ENCODE data around the gene STK32B.

Gene STK32B

DNA sequence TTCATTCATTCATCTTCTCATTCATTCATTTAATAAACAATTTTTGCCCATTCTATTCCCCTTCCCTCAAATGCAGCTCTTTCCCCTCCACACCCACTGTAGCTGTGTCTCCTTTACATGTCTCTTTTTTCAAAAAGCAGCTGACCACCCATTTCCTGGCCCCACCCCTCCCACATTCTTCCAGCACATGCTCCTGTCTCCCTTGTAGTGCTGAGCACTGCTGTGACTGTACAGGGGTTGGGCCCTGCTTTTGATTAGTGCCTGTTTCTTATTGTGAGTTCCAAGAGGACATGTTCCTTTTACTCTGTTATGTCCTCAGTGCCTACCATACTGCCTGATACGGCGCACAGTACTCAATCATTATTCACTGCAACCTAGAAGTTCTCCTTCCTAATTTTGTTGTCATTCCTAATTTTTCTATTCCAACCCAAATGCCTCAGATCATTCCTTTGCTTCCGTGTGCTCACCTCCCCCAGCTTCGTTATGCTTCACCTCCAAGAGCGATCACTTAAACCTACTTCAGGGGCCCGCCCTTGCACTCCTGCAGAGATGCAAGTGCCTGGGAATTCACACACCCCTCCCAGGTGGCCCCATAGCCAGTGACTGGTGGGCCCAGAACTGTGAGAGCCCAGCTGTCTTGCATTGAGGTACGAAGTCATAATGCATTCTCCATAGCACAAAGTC is 152.2 kb downstream of the STK32B start:
- Mint-ChIP-seq H3K4me3 (no peak overlapping the region), H3K36me3 (ENCODE audit: insufficient read depth) (no peaks in the 10 kb centered on the region), H3K9me3 (peaks cover 2 to 18% of the 10 kb centered on the region in 2 donors), H3K27me3 (peaks cover 16 to 18% of the 10 kb centered on the region in 2 donors), H3K27ac (no peak overlapping the region), H3K4me1 (ENCODE audit: low read depth in 2 of 2) (no peaks in the 10 kb centered on the region)
- DNase-seq (no peak), ATAC-seq (replicated peaks) (no peak)

DNA sequence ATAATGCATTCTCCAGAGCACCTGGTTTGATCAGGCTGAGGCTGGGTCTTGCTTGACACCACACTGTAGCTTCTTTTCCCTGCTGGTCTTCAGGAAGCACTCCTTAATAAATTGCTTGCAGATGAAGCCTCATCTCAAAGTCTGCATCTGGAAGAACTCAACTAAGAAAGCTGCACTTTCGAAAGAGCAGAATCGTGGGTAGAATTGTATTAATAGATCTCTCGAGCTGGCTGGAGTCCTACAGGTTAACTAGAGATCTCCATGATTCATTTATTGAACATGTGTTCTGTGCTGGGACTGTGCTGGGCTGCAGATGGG is 152.7 kb downstream of the STK32B start:
- peaks cover 16 to 18% of the 10 kb centered on the region in 2 donors for H3K27me3 Mint-ChIP-seq
- DNase-seq = no peak
- H3K36me3 Mint-ChIP-seq (ENCODE audit: insufficient read depth) = no peaks in the 10 kb centered on the region
- H3K27ac Mint-ChIP-seq = no peak overlapping the region
- H3K4me3 Mint-ChIP-seq = no peak overlapping the region
- H3K9me3 Mint-ChIP-seq = peaks cover 2 to 18% of the 10 kb centered on the region in 2 donors
- ATAC-seq (replicated peaks) = no peak
- no peaks in the 10 kb centered on the region for H3K4me1 Mint-ChIP-seq (ENCODE audit: low read depth in 2 of 2)

DNA sequence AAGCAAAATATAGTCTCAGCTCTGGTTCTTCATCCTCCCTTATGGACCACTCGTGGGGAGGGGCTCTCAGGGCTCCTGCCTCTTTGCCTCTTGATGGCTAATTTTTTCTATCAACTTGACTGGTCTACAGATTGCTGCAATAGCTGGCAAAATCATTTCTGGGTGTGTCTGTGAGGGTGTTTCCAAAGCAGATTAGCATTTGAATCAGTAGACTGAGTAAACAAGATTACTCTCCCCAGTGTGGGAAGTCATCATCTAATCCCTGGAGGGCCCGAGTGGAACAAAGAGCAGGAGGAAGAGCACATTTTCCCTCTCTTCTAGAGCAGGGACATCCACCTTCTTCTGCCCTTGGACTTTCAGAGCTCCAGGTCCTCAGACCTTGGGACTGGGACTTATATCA is 153.5 kb downstream of the STK32B start:
- Mint-ChIP-seq H3K36me3 (ENCODE audit: insufficient read depth) (no peaks in the 10 kb centered on the region), H3K9me3 (peaks cover 2 to 18% of the 10 kb centered on the region in 2 donors), H3K27me3 (peaks cover 16 to 18% of the 10 kb centered on the region in 2 donors), H3K27ac (no peak overlapping the region), H3K4me3 (no peak overlapping the region), H3K4me1 (ENCODE audit: low read depth in 2 of 2) (no peaks in the 10 kb centered on the region)
- ATAC-seq (replicated peaks) (no peak), DNase-seq (no peak)

DNA sequence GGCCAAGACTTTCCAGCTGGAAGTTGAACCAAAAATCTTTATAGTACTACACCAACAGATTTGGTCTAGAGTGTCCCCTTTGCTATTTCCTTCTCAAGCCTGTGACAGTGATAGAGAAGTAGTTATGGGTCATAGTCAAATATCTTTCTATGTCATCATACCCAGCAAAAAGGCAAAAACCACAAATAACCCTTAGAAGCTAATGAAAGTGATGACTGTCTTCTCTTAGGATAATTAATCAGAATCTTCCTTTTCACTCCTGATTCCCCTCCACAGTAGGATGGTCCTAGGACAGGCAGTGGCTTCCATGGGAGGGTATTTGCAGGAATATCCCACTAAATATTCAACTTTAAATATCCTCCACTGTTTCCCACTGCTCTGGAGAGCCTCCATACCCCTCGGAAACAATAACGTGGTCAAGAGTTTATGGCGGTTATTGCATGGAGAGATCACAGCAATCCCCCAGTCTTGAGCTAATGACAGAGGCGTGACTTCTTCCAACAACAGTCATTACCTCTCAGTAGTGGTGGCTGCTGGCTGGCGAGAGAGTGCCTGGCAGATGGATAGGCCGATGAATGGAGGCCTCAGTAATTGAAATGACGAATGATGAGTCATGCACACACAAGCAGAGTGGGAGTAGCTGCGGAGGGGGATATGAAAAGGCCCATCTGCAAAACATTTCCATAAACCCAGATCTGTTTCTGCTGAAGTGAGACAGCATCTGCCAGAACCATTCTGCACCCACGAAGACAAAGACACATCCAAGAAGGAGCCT is 154.9 kb downstream of the STK32B start:
- peaks cover 2 to 18% of the 10 kb centered on the region in 2 donors for H3K9me3 Mint-ChIP-seq
- DNase-seq (no peak), ATAC-seq (replicated peaks) (no peak)
- H3K4me1 Mint-ChIP-seq (ENCODE audit: low read depth in 2 of 2) = no peaks in the 10 kb centered on the region
- H3K36me3 Mint-ChIP-seq (ENCODE audit: insufficient read depth) = no peaks in the 10 kb centered on the region
- peaks cover 14 to 15% of the 10 kb centered on the region in 2 donors for H3K27me3 Mint-ChIP-seq
- H3K4me3 Mint-ChIP-seq = no peak overlapping the region
- H3K27ac Mint-ChIP-seq = no peak overlapping the region

DNA sequence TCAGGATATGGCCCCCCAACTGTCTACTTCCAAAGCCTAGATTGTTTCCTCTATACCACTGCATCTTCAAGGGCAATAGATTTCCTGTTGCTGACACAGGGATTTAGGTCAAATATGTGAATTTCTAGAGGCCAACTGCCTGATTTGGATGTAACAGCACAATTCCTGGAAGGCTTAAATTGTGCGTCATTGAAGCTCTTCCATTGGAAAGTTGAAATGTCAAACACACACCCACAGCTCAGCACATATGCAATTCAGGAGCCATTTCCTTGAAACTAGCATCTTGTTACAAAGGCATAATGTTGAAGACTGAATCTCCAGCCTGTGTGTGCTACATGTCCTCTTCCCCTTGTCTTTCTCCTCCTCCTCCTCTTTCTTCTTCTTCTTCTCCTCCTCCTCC is 158.6 kb downstream of the STK32B start:
- no peaks in the 10 kb centered on the region for H3K4me1 Mint-ChIP-seq (ENCODE audit: low read depth in 2 of 2)
- peaks cover 0 to 12% of the 10 kb centered on the region in 2 donors for H3K27me3 Mint-ChIP-seq
- no peaks in the 10 kb centered on the region for H3K36me3 Mint-ChIP-seq (ENCODE audit: insufficient read depth)
- ATAC-seq (replicated peaks) (no peak), DNase-seq (no peak)
- no peak overlapping the region for H3K27ac Mint-ChIP-seq
- peaks cover 2 to 6% of the 10 kb centered on the region in 2 donors for H3K9me3 Mint-ChIP-seq
- H3K4me3 Mint-ChIP-seq = no peak overlapping the region

DNA sequence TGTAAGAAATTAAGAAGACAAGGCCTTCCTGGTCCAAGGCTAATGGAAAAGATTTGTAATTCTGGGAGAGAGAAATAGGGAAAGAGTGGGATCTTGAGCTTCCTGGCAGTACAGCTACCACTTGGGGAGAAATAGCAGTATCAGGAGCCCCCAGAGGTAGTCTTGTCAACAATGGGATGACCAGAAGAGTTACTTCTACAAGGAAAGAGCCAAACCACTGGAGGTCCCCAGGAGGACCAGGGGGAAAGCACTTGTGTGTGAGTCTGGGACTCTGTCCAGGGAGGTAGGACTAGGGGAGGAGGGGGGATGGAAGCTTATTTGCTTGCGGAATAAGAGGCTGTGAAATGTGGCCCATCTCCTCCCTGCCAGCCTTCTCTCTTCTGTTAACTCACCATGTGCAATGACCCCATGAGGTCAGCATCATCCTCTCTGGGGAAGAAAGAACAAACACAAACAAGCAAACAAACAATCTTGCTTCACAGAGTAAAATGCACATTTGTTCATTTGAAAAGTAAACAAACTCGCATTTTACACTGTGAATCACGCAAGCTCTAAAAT is 160.1 kb downstream of the STK32B start:
- Mint-ChIP-seq H3K27ac (no peak overlapping the region), H3K9me3 (peaks cover 0 to 6% of the 10 kb centered on the region in 2 donors), H3K4me1 (ENCODE audit: low read depth in 2 of 2) (no peaks in the 10 kb centered on the region), H3K4me3 (no peak overlapping the region), H3K27me3 (peaks cover 7 to 19% of the 10 kb centered on the region in 2 donors), H3K36me3 (ENCODE audit: insufficient read depth) (no peaks in the 10 kb centered on the region)
- DNase-seq (no peak), ATAC-seq (replicated peaks) (no peak)

DNA sequence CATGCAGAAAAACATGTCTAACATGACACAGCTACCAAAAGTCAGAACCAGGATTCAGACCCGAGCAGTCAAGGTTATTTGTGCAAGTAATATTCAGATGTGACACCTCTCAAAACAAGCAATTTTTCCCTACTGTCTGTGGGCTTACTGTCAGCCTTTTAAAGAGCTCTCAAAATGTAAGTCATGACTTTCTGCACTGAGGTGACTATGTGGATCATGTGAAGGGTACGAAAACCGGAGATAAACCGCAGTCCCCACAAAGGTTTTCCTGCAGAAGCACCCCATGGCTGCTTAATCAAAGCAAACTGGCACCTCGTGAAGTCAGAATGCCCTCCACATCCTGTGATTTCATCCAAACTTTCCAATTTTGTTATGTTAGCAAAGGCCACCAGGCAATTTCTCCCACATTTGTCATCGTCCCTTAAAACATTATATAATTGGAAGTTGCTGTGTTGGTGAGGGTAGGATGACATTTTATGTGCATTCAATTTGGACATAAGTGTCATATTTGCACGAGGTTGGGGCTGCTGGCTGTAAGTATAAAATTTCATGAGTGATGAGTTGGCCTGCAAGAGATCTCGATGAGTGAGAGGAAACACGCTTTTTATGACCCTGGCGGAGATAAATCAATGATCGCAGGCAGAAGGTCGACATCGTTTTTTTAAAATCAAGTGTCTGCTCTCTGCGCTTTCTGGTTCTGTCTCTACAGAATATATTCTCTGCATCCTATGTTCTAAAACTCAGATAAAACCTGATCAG is 161.2 kb downstream of the STK32B start:
- Mint-ChIP-seq H3K27me3 (peaks cover 11 to 22% of the 10 kb centered on the region in 2 donors), H3K36me3 (ENCODE audit: insufficient read depth) (no peaks in the 10 kb centered on the region), H3K4me3 (no peak overlapping the region), H3K9me3 (peaks cover 0 to 6% of the 10 kb centered on the region in 2 donors), H3K4me1 (ENCODE audit: low read depth in 2 of 2) (no peaks in the 10 kb centered on the region), H3K27ac (no peak overlapping the region)
- DNase-seq (no peak), ATAC-seq (replicated peaks) (no peak)

DNA sequence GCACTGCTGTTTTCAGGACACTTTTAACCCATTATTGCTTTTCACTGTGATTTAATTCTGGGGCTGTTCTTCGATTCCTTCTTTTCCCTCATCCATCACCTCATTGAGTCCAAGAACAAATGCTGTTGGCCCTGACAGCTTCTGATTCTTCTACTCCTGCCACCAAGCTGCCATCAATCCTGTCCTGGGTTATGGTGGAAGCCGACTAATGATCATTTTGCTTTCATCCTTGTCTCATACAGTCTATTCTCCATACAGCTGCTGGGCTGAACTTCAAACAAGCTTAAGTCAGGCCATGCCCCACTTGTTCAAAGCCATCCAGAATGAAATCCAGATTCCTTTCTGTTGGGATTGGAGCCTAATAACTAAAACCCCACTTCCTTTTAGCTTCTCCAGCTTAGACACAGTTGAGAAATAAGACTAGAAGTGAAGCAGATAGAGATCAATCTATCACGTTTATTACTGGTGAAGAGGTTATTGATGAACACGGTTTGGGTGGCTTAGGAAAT is 161.9 kb downstream of the STK32B start:
- ATAC-seq (replicated peaks) = no peak
- Mint-ChIP-seq H3K9me3 (no peaks in the 10 kb centered on the region), H3K27ac (no peak overlapping the region), H3K4me1 (ENCODE audit: low read depth in 2 of 2) (no peaks in the 10 kb centered on the region), H3K27me3 (peaks cover 11 to 22% of the 10 kb centered on the region in 2 donors), H3K4me3 (no peak overlapping the region), H3K36me3 (ENCODE audit: insufficient read depth) (no peaks in the 10 kb centered on the region)
- no peak for DNase-seq

DNA sequence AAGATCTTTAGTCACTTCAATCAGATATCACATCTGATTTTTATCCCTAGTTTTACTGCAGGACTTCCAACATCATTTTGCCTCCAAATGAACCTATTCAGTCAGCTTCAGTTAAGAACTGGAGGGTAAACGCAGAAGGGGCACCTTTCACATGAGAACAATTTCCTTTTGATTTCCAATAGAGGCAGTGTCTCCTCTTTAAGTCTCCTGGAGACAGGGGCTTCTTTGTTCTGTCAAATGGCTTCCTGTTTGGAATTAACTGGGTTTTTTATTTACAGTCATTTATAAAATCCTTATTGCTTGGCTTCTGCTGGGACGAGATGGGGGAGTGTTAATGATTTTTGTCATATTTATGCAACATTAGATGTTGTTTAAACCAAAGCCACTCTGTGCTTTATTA is 164.0 kb downstream of the STK32B start:
- no peak for ATAC-seq (replicated peaks)
- H3K27me3 Mint-ChIP-seq = peaks cover 11 to 22% of the 10 kb centered on the region in 2 donors
- H3K36me3 Mint-ChIP-seq (ENCODE audit: insufficient read depth) = no peaks in the 10 kb centered on the region
- H3K27ac Mint-ChIP-seq = no peak overlapping the region
- H3K4me3 Mint-ChIP-seq = no peak overlapping the region
- no peak for DNase-seq
- peaks cover 0 to under 1% of the 10 kb centered on the region in 2 donors for H3K9me3 Mint-ChIP-seq
- no peaks in the 10 kb centered on the region for H3K4me1 Mint-ChIP-seq (ENCODE audit: low read depth in 2 of 2)

DNA sequence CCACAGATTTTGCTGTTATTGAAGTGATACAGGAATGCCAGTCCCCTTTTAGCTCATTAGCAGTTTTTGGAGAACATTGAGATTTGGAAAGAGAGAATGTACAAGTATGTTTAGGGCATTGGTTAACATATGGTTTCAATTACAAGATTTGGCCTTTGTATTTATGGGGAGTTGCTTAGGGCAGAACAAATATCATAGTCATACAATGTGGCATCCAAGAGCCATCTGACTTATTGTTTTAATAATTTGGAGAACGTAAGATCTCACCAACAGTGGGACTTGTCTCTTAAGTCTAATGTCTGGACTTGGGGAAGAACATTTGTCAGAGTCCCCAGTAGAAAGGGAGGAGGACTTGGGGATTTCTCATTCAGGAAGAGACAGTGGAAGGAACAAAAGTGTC is 166.1 kb downstream of the STK32B start:
- no peak overlapping the region for H3K27ac Mint-ChIP-seq
- peaks cover 11 to 15% of the 10 kb centered on the region in 2 donors for H3K27me3 Mint-ChIP-seq
- peaks cover 3 to 6% of the 10 kb centered on the region in 2 donors for H3K9me3 Mint-ChIP-seq
- no peak for ATAC-seq (replicated peaks)
- no peak for DNase-seq
- H3K4me3 Mint-ChIP-seq = no peak overlapping the region
- no peaks in the 10 kb centered on the region for H3K36me3 Mint-ChIP-seq (ENCODE audit: insufficient read depth)
- H3K4me1 Mint-ChIP-seq (ENCODE audit: low read depth in 2 of 2) = no peaks in the 10 kb centered on the region

DNA sequence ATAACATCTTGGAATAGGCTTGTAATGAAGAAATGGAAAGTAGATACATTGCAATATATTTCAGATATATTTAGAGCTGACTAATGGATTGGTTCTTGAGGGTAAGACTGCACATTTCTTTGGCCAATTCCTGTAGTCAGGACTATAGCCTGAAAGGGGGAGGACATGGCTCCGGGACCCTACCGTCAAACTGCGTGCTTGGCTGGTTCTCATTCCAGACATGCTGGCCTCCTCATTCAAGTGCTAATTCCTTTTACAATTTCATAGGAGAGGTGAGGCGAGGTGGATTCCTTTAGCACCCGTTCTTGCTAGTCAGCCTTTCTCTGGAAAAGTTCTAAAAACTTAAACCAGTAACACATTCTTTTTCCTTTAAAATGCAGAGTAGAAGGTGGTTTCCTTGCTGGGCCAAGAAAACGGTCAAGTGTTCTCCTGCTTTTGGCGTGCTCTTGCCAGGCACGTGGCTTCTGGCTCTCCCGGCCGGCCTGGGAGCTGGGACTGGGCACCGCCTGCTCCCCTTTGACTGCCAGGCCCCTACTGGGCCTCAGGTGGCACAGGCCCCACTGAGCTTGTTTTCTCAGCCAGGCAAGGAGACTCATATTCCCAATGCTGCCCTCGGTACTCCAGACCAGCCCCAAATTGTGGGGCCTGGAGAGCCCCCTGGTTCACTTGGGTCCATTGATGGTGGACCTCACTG is 167.2 kb downstream of the STK32B start:
- no peaks in the 10 kb centered on the region for H3K4me1 Mint-ChIP-seq (ENCODE audit: low read depth in 2 of 2)
- ATAC-seq (replicated peaks) (no peak), DNase-seq (no peak)
- H3K36me3 Mint-ChIP-seq (ENCODE audit: insufficient read depth) = no peaks in the 10 kb centered on the region
- H3K27ac Mint-ChIP-seq = no peak overlapping the region
- H3K4me3 Mint-ChIP-seq = no peak overlapping the region
- peaks cover 11 to 15% of the 10 kb centered on the region in 2 donors for H3K27me3 Mint-ChIP-seq
- H3K9me3 Mint-ChIP-seq = peaks cover 5 to 15% of the 10 kb centered on the region in 2 donors

DNA sequence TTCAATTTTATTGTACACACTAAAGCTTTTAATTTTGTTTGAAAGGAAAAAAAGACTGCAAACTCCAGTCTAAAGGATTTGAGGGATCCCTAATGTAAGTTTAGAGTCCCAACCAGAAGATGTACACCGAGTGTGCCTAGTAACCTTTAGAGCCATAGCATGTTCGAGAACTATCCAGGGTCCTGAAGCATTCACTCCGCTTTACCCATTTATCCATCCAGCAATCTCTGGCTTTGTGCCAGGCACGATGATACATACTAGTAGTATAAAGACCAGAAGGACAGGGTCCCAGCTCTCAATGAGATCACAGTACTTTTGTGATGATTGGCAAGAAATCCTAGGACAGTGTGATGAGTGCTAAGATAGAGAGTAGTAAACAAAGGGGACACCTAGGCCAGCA is 168.7 kb downstream of the STK32B start:
- DNase-seq = no peak
- no peak for ATAC-seq (replicated peaks)

DNA sequence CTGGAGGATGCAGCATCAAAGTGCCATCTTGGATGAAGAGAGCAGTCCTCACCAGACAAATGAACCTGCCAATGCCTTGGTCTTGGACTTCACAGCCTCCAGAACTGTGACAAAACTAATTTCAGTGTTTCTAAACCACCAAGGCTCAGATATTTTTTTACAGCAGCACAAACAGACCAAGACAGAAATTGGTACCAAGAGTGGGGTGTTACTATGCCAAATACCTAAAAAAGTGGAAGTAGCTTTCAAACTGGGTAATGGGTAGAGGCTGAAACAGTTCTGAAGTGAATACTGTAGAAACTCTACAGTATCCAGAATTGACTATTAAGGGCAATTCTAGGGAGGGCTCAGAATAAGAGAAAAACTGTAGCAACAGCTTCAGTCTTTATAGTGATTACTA is 170.8 kb downstream of the STK32B start:
- Mint-ChIP-seq H3K27me3 (no peaks in the 10 kb centered on the region), H3K4me3 (no peak overlapping the region), H3K36me3 (ENCODE audit: insufficient read depth) (no peaks in the 10 kb centered on the region), H3K4me1 (ENCODE audit: low read depth in 2 of 2) (no peaks in the 10 kb centered on the region), H3K27ac (no peak overlapping the region), H3K9me3 (peaks cover 5 to 15% of the 10 kb centered on the region in 2 donors)
- ATAC-seq (replicated peaks) = no peak
- DNase-seq = no peak

More for the DNA sequence above, 168.7 kb downstream of the STK32B start:
- H3K27ac Mint-ChIP-seq = no peak overlapping the region
- H3K4me1 Mint-ChIP-seq (ENCODE audit: low read depth in 2 of 2) = no peaks in the 10 kb centered on the region
- H3K9me3 Mint-ChIP-seq = peaks cover 5 to 15% of the 10 kb centered on the region in 2 donors
- H3K36me3 Mint-ChIP-seq (ENCODE audit: insufficient read depth) = no peaks in the 10 kb centered on the region
- no peak overlapping the region for H3K4me3 Mint-ChIP-seq
- peaks cover 11 to 15% of the 10 kb centered on the region in 2 donors for H3K27me3 Mint-ChIP-seq
